Stimulated activated CD4-positive, alpha-beta T cell treated with anti-CD3 and anti-CD28 coated beads, Interleukin-12 subunit alpha, Interleukin-12 subunit beta, amount 100 ng/mL, for 4 hours (primary cell): Measurements from ENCODE around the gene RIMS1.
"Not testable (repeated sequence)": the region's sequence is repeated elsewhere in the genome, so short reads cannot be mapped to it uniquely, and the experiment has no call there.

Source experiments
- DNase-seq: peaks from one replicate; pipeline ENCODE4 v3.0.0-alpha.2; 2020

The RIMS1 gene

DNA sequence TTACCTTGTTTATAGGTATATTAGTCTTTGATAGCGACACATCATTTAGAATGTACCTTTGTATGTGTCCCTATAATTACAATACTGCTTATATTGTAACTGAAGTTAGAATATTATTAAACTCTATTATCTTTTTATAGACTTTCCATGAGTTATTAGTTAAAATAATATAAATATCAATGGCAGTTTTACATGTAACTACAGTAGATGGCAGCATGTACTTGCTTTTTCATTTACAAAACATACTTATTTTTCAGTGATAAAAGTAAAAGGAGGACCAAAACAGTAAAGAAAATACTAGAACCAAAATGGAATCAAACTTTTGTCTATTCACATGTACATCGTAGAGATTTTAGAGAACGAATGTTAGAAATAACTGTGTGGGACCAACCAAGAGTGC is 364.3 kb downstream of the RIMS1 start:
- DNase-seq = no peak

- DNase-seq = no peak
Observed at GRCh38 chr6:72260489-72260888, 374.1 kb downstream of the RIMS1 start.

DNA sequence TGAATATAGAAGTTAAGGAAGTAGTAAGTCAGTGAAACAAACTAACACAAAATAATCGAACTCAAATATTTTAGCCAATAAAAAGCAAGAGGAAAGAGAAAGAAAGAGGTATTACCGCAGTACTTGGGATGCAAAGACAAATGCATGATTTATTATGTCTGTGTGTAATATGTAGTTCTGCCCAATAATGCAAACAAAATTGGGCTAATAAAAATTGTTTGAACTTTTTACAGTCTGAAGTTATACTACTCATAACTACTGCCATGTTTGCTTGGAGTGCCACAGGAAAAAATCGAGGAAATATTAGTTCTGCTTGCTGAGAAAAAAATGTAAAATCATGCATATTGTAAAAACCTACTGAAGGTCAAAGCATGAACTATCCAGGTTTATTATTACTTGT is 375.2 kb downstream of the RIMS1 start:
- DNase-seq = no peak

- no peak for DNase-seq
Observed at GRCh38 chr6:72262254-72262653, 375.9 kb downstream of the RIMS1 start.

DNA sequence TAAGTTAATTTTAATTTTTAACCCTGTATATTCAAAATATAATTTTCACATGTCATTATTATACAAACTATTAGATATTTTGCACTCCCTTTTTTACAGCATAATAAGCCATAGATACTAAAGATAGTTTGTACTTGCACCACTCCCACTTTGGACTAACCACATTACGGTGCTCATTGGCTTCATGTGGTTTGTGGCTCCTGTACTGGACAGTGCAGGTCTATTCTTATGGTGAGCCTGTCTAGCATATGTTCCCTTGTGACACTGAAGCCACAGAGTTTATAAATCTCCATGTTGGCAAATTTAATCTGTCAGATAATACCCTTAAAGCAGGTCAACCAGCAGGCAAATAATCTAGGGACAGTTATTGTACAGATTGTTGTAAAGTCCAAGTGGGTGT is 381.1 kb downstream of the RIMS1 start:
- DNase-seq = no peak

DNA sequence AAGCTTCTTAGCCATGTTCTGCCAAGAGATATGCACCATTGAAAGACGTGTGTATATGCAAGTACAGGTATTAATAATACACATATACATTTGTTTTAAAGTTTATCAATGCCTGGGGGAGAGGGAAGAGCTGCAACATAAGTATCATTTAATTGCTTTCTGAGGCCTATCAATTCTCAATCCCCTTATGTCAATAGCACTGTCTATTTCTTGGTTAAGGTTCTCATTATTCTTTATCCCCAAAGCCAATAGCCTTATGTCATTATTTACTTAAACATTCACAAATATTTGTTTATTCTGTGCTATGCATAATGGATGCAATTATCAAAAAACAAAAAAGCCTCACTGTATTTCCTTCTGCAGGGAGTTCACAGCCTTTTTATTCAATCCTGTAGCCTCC is 385.2 kb downstream of the RIMS1 start:
- no peak for DNase-seq

DNA sequence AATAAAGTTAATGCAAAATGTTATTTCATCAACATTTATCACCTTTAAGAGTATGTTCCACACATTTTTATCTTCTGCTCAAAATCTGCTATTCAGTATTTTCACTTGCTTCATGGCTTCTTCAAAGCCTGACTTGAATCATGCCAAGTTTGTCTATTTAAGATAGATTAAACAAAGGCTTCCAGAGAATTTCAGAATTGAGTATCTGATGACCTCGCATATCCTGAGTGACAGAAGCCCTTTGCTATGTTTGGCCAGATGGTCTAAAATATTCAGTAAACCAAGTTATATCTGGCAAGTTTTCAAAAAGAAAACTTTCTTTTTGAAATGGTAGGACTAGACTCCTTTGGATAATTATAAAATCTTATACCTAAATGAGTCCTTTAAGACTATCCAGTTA is 386.6 kb downstream of the RIMS1 start:
- DNase-seq = no peak

GRCh38 chr6:72275888-72276287 is 389.5 kb downstream of the RIMS1 start:
- no peak for DNase-seq

DNA sequence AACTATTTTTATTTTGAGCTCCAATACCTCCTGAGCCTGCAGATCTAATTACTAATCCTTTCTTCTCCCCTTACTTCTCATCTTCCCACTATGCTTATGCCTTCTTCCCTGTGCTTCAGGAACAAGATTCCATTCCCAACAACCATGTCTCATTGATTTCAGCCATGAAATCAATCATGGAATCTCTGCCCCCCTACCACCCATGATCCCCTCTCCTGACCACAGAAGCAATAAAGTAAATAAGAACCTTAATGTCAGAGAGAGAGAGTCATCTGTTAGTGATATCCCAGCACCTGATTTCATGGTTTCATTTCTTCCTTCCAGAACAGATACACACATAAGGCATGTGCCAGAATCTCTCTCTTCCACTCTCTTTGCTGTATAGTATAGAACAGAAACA is 395.9 kb downstream of the RIMS1 start:
- DNase-seq = no peak

DNA sequence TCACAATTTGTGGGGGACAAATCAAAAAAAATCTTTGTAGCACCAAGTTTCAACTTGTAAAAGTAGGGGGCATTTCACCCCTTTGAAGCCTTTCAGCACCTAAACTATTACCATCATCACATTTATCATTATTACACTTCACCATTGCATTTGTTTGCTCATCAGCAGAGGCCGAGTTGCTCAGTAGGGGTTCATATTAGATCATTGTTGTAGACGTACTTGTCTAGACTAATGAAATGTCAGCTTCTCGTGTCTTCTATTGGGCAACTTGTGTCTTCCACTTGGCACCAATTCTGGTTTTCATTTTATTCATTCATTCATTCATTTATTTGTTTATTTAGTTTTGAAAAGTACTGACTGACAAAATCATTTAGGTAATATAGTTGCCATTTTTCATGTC is 397.2 kb downstream of the RIMS1 start:
- no peak for DNase-seq

DNA sequence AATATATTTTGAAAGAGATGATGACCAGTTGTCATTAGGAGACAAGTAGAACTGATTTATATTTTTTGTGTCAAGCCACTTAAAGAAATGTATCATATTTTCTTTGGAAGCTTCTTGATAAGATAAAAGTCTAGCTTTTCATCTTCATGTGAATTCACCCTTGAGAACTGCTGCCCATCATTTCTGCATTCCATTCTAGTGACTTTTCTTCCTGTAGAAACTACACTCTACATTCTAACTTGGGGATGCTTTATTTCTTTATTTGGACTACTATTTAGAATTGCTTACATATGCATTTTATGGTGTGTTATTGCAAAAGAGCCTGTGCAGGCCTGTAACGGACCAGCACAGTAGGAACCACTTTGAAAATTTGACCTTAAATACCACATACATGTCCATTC is 400.6 kb downstream of the RIMS1 start:
- DNase-seq = no peak

DNA sequence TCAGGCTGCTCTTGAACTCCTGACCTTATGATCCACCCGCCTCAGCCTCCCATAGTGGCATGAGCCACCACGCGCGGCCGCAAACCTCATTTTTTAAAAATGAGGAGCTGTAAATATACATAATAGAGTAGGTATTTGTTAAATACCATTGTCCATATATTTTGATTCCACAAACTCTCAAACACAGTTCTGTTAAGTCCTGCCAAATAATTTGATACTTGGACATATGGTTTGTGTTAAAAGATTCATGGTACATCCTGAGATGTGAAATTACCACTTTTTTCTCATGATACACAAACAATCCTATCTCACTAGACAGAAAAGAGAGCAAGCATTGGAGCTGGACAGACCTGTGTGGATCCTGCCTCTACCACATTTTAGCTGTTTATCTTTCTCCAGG is 401.5 kb downstream of the RIMS1 start:
- DNase-seq = no peak

DNA sequence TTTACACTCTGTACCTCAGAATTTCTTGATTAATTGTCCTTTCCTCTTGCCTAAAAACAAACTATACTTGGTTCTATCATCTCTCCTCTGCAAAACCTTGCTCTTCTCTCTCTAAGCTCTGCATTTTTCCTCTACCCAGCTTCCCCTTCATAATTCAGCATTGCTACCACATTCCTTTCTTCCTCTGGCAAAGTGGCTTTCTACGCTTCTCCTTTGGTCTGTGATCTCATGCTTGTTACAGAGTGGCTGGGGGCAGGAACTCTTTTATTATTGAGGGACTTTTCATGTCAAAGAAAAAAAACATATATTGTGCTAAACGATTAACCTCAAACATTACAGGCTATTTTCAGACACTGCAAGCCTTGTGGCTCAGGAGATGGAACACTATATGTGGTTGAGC is 402.2 kb downstream of the RIMS1 start:
- no peak for DNase-seq

DNA sequence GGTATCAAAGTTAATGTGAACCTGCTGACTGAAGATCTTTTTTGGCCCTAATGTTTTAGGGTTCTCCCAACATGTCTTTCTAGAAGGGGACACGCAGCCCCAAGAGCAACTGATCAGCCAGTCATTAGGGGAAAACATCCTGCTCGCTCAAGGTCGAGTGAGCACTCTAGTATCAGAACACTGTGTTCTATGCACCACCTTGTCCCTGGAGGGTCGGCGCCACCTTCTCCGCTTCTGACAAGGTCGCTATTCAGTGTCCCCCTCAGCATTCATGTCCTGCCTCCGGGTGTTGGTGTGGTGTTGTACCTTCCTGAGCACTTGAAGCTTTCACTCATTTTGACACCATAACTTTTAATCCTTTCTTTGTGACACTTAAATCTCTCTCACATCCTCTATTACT is 404.3 kb downstream of the RIMS1 start:
- DNase-seq = no peak

DNA sequence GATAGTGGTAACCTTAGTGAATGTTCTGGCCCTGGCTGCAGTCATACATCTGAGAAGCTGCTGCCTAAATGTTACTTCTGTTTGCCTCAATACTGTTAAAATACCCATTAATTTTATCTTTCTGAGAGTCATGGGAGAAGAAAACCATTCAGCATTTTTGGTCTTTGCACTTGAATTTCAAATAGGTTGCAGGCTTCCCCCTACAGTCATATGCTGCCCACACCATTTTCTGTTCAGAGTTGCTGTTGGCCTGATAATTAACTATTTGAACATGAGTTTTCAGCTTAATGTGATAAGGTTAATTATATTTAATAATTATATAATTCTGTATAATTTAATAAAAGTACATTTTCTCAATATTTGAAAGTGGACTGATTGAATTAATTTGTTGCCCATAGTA is 410.0 kb downstream of the RIMS1 start:
- no peak for DNase-seq

DNA sequence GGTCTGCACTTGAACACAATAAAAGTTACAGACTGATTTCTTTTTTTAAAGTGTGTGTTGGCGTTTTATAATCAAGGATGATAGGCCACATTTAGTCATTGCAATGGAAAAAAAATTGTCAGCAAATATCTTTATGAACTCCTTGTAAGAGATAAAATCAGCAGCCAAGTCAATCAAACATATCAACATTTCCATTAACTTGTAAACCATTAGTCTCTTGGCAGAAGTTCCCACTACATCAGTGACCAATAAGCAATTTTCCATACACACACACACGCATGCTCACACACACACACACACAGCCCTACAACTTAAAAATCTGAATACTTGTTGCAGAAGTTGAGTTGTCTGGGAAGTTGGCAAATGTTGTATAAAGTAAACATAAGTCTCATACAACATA is 419.6 kb downstream of the RIMS1 start:
- no peak for DNase-seq

- DNase-seq = no peak
Observed at GRCh38 chr6:72316675-72317380, 430.5 kb downstream of the RIMS1 start.

DNA sequence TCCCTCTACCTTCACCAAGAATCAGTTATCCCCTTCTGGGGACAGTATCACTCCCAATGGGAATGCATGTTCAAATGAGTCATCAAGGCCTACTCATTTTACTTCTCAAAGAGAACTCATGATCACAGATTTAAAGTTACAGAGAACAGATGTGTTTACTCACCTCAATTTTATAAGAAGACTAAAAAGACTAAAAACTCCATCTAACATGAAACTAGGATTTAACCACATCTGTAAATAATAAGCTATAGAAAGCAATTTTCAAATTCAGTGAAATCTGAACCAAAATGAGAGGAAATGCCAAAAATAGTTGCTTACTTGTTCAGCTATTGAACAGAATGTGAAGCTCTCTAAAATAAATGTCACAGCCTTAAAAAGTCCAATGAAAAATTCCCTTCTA is 435.4 kb downstream of the RIMS1 start:
- no peak for DNase-seq

GRCh38 chr6:72322771-72323170 is 436.4 kb downstream of the RIMS1 start:
- DNase-seq = no peak

DNA sequence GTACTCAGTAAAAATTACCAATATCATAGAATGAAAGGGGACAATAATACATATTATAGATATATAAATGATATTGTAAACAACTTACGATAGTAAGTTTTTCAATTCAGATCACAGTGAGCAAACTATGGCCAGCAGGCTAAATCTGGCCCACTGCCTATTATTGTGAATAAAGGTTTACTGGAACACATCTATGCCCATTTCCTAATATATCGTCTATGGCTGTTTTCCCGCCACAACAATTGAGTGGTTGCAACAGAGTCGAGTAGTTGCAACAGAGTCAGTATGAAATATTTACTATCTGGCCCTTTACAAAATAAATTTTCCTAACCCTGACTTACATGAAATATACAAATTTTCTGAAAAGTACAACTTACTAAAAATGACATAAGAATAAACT is 438.2 kb downstream of the RIMS1 start:
- DNase-seq = no peak

GRCh38 chr6:72328775-72329174 is 442.4 kb downstream of the RIMS1 start:
- no peak for DNase-seq

DNA sequence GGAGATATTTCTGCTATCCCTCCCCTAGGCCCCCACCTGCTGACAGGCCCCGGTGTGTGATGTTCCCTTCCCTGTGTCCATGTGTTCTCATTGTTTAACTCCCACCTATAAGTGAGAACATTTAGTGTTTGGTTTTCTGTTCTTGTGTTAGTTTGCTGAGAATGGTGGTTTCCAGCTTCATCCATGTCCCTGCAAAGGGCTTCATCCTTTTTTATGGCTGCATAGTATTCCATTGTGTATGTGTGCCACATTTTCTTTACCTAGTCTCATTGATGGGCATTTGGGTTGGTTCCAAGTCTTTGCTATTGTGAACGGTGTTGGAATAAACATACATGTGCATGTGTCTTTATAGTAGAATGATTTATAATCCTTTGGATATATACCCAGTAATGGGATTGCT is 448.9 kb downstream of the RIMS1 start:
- DNase-seq = not testable (repeated sequence)

- no peak for DNase-seq
Observed at GRCh38 chr6:72348926-72349325, 462.6 kb downstream of the RIMS1 start.

DNA sequence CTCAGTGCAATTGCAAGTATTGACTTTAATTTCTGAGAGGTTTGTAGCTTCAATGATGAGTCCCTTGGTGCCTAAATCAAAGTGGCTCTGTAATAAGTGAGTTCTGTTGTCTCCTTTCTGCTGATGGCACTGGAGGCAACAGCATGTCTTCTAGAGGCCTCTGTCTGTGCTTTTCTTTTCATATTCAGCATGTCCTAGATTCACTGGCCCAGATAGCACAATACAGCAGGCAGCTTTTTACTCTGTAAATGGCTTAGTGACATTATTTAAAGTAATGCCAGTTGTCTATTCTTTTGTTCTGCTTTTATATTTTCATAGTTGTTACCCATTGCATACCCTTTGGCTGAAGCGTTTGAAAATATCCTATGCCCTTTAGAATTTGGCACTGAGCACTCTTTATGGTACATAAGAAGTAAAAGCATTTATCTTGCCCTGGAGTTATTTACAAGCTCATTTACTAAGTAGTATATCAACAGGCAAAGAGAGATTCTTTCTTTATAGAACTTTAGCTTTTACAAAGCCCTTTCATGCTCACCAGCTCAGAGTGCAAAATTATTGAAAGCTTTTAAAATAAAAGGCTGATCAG is 464.0 kb downstream of the RIMS1 start:
- no peak for DNase-seq
